NCI-H524 treated with DMSO at 0.1 percent for 48 hours (cell line): ENCODE data around the gene RBAK.
"Not testable (repeated sequence)": the region's sequence is repeated elsewhere in the genome, so short reads cannot be mapped to it uniquely, and the experiment has no call there.

ENCODE experiments used
- DNase-seq: peaks from one replicate; lab custom pipeline; 2025; lab: John Stamatoyannopoulos, UW

Gene RBAK

DNA sequence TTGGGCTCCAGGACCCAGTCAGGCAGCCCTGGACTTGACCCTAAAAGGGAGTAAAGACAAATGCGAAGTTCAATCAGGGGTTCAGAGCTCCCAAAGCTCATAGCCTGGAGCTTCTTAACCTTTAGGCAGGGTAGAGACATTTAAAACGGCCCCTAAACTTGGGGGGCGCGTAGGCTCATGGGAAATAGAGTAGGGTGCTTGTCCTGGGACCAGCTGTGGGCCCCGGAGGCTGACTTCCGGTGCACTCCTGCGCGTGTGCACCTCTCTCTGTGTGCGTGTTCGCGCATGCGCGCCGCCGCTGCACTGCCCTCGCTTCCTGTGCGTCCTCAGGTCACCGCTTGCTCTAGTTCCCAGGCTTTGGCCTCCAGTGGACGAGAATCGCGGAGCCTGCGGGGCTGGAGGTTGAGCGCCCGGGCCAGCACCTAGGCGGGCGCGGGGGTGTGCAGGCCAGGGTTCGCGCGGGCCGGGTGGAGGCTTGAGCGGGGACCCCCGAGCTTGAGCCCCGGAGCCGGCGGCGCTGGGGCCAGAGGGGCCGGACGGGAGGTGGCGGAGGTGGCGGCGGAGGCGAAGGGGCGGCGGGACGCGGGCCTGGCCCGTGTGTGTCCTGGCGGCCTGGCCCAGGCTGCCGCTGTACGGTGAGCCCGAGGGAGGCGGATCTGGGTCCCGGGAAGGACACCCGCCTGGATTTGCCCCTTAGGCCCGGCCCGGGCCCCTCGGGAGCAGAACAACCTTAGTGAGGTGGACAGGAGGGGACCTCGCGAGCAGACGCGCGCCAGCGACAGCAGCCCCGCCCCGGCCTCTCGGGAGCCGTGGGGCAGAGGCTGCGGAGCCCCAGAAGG is at the start of gene RBAK:
Gene RBAK, plus strand, starts transcription at position 303 of the 839 bp plus-strand sequence. CDS start 2,217 bp downstream, outside the sequence.
- DNase-seq = peak; percentile 60

DNA sequence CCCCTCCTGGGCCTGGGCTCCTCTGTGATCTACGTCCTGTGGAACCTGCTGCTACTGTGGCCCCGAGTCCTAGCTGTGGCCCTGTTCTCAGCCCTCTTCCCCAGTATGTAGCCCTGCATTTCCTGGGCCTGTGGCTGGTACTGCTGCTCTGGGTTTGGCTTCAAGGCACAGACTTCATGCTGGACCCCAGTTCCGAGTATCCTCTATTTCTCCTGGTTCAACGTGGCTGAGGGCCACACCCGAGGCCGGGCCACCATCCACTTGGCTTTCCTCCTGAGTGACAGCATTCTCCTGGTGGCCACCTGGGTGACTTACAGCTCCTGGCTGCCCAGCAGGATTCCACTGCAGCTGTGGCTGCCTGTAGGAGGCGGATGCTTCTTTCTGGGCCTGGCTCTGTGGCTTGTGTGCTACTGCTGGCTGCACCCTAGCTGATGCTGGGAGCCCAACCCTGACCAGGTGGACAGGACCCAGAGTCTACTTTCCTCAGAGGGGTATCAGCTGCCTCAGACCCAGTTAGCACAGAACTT is 48.9 kb upstream of the RBAK start:
- no peak for DNase-seq

DNA sequence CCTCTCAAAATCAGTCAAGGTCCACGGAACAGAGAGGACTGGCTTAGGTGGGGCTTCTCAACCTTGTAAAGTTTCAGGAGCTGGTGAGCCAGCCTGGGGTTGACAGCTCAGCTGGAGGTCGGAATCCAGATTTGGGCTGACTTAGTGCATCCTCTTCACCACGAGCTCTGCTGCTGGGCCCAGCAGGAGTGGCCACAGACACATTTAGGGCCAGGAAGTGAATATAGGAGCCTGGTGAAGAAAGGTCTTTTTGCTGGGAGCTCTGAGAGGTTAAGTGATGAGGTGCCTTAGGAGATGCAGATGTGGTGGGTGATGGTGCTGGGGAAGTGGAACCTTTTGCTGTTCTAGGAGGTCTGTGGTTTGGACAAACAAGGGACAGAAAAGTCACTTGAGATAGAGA is 47.4 kb upstream of the RBAK start:
- no peak for DNase-seq

DNA sequence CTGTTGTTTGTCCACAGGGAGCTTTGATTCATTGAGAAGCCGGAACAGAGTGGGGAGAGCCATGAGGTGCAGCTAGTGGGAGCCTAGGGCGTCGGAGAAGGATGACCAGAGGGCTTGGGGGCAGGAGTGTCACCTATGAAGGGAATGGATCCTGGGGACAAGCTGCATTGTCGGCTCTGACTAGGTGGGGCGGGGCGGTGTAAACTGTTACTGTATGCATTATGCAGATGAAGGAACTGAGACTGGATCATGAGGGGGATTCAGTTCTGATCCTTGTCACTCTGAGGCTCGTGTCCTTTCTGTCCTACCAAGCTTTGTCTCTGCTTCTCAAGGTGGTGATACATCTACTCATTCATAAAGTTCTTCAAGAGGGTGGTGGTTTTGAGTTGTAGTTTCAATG is 46.8 kb upstream of the RBAK start:
- no peak for DNase-seq

DNA sequence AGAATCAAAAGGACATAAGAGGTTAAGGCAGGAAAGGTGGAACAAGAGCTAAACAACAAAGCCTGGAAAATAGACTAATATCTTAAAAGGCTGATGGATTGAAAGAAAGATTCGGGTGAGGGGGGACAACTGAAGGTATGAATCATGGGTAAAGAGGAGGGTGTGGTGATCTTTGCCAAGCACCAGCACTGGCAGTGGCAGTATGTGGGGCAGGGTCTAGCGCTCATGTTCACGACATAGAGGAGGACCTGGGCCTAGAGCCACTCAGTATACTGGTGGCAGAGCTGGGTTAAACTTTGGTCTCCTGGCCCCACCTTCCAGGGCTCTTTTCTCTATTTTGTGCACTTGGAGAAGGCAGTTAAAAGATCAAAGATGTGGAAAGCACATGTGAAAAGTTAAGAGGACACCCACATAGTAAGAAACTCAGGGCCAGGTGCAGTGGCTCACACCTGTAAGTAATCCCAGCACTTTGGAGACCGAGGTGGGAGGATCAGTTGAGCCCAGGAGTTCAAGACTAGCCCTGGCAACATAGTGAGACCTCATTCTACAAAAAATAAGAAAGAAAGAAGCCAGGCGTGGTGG is 46.2 kb upstream of the RBAK start:
- no peak for DNase-seq

DNA sequence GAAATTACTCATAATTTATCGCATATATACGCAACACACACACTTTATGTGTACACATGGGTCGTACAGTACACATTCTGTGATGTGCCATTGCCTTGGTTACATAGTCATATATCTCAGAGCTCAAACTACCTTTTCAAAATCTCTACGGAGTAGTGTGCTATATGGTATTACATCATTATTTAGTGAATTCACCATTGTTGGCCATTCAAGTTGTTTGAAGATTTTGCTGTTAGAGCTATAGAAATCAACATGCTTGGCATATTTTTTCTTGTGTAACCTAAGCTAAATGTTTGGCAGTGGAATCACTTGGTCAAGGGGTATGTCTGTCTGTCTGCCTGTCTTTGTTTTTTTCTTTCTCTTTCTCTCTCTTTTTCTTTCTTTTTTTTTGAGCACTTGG is 44.7 kb upstream of the RBAK start:
- DNase-seq = no peak

DNA sequence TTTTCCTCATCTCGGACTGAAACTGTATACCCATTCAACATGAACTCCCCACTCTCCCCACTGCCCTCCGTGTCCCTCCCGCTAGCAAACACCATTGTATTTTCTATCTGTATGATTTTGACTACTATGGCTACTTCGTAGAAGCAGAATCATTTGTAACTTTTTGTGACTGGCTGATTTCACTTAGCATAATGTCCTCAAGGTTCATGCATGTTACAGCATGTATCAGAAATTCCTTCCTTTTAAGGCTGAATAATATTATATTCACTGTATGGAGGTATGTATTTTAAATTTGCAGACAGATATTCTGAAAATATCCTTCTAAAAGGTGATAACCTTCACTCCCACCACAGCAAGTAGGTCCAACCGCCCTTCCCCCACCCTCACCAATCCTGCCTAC is 43.7 kb upstream of the RBAK start:
- no peak for DNase-seq

DNA sequence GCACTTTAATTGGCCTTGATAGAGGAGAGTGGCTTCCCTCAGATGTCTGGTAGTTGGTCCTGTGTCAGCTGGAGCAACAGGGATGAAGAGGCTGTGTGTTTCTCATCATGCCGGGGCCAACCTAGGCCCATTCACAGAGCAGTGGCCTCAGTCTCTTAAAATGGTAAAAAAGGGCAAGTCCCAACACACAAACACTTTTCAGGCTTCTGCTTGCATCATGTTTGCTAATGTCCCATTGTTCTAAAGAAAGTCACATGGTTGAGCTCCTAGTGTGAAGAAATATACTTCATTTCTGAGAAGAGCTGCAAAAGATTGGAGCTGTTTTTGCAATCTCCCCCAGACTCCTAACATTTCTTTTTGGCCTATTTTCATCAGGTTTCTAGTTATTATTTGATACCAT is 40.6 kb upstream of the RBAK start:
- no peak for DNase-seq

DNA sequence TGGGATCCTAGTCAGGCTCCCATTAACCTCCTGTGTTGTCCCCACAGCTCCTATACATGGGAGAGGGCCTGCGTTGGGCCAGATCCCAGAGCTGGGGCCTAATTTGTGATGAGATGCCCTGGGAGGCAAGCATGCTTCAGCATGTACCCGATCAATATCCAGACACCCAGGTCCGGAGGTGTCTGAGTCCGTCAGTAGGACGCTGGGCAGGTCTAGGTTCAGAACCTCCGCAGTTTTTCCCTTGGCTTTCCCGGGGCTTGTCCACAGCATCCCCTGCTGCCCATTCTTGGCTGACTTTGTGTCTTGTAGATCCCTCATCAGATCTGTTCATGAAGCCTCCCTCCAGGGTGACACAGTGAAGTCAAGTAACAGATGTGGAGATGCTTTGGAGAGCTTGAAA is 32.7 kb upstream of the RBAK start:
- DNase-seq = no peak

DNA sequence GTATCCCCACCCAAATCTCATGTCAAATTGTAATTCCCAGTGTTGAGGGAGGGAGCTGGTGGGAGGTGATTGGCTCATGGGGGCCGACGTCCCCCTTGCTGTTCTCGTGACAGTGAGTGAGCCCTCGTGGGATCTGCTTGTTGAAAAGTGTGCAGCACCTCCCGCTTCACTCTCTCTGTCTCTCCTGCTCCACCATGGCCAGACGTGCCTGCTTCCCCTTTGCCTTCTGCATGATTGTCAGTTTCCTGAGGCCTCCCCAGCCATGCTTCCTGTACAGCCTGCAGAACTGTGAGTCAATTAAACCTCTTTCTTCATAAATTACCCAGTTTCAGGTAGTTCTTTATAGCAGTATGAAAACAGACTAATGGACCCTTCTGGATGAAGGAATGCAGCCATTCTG is 29.7 kb upstream of the RBAK start:
- not testable (repeated sequence) for DNase-seq

DNA sequence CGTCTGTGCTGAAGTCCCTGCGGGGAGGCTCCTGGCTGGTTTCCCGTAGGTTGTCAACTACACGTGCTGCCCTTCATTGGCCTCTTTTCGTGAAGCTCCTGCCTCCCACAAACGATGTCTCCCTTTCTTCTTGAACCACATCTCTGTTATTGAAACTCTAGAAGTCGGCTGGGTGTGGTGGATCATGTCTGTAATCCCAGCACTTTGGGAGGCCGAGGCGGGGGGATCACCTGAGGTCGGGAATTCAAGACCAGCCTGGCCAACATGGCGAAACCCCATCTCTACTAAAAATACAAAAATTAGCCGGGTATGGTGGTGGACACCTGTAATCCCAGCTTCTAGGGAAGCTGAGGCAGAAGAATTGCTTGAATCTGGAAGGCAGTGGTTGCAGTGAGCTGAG is 28.0 kb upstream of the RBAK start:
- DNase-seq = not testable (repeated sequence)

DNA sequence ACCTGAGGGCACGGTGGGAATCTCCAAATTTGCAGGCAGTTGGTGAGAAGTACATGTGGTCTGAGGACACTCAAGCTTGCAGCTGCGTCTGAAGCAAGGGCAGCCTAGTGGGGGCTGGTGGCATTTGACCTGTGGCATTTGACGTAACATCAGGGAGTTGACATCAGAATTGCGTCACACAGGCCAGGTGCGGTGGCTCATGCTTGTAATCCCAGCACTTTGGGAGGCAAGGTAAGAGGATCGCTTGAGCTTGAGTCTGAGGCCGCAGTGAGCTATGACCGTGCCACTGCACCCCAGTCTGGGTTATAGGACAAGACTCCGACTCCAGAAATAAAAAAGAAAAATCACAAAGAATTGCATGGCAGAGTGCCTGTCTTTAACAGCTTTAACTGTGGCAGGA is 25.6 kb upstream of the RBAK start:
- no peak for DNase-seq

DNA sequence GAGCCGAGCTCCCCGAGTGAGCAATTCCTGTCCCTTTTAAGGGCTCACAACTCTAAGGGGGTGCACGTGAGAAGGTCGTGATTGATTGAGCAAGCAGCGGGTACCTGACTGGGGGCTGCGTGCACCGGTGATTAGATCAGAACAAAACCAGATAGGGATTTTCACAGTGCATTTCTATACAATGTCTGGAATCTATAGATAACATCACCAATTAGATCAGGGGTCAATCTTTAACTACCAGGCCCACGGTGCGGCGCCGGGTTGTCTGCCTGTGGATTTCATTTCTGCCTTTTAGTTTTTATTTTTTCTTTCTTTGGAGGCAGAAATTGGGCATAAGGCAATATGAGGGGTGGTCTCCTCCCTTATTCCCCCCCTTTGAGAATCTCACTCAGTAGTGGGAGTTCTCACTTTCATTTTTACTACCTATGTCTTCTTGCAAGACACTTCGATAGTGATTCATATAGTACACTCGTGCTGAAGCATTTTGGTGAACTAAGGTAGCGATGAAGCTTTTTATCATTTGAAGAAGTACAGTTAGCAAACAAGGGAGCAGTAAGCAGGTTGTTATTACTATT is 24.6 kb upstream of the RBAK start:
- DNase-seq = not testable (repeated sequence)

DNA sequence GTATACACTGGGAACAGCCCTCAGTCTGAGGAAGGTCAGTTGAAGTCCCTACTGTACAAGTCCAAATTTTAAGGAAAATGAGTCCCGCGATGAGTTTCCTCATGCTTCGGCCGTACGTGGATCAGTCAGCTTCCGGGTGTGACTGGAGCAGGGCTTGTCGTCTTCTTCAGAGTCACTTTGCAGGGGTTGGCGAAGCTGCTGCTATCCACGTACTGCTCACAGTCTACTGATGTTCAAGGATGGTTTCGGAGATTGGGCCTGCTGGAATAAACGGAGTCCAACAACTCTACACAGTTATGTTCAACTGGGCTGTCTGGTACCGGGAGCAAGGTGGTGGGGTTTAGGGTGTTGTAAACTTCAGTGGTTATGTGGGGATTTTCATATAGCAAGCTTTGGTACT is 22.0 kb upstream of the RBAK start:
- not testable (repeated sequence) for DNase-seq

DNA sequence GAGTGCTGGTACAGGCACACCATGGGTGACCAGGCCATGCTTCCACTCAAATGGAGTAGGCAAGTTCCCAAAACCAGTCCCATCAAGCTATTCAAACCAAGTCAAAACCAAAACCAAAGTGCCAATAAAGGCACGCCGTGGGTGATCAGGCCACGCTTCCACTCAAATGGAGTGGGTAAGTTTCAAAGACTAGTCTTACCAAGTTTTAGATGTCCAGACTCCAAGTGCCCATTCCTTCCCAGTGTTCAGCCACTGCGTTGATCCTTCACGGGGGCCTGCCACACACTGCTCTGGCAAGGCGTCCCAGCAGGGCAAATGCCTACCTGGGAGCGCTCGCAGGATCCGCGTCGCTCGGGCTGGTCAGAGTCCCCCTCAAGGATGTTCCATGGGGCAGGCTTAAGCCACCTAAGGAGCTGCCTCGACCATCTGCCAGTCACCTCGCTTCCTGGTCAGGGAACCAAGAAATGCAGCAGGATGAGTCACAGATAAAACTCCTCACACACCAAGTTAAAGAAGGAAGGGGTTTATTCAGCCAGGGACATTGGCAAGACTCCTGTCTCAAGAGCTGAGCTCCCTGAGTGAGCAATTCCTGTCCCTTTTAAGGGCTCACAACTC is 17.8 kb upstream of the RBAK start:
- not testable (repeated sequence) for DNase-seq

DNA sequence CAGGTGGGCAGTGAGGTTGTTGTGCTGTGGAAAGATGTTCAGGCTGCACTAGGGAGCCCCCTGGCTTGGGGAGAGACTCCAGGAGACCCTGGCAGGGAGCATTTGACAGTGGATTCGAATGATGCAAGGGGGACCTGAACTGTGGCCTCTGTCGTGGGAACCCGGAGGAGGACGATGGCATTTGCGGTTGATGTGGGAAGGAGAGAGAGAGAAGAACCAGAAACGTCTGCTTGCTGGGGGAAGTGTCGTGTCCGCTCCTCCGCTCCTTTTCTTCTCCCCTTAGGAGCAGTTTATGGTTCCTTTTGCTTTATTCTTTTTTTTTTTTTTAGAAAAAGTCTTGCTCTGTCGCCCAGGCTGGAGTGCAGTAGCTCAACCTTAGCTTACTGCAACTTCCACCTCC is 12.5 kb upstream of the RBAK start:
- DNase-seq = not testable (repeated sequence)

DNA sequence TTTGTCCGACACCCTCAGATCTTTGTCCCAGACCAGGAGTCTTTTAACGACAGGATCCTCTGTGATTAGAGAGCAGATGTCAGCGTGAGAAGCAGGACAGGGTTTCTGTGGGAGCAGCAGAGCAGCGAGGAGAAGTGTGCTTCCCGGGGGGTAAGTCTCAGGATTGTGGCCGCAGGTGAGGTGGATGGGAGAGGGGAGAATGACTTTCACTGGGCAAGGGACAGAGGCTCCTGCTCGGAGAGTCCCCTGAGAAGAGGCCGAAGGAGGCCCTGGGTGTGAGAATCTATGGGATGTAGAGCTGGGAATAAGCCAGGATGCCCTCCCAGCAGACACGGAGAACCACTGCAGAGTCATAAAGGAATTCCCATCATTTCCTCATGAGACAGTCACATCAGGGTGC is 10.4 kb upstream of the RBAK start:
- no peak for DNase-seq

DNA sequence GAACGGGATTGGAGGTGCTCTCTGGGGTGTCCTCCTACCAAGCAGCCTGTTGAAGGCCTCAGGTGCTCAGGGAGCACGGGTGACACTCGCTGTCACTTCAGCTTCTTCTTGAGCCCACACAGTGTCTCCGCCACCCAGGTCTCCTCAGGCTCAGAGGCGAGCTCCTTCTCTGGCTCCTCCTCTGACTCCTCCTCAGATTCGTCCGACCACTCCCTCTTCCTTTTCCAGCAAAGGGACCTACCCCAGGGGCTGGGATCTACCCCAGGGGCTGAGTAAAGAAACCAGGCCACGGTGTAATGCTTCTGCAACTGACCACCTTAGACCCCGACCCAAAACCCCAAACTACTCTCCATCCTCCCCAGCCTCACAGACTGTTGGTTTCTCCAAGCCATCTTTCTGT is 9.2 kb upstream of the RBAK start:
- no peak for DNase-seq

DNA sequence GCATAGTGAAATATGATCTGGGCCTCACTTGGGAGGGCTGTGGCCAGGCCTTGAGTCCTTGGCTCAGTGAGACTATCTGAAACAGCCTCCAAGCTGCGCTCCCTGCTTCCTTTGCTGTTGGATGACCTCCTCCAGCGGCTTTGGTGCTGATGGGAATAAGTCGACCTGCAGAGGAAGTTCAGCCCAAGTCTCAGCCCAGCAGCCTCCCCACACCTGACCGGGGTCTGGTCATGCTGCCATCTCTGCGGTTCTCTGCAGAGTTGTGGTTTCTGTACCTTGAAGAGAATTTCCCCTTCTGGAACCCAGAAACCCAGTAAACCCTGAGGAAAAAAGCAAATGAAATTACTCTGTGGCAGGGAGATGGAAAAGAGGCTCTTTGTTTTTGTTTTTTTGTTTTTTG is 4.6 kb upstream of the RBAK start:
- no peak for DNase-seq

DNA sequence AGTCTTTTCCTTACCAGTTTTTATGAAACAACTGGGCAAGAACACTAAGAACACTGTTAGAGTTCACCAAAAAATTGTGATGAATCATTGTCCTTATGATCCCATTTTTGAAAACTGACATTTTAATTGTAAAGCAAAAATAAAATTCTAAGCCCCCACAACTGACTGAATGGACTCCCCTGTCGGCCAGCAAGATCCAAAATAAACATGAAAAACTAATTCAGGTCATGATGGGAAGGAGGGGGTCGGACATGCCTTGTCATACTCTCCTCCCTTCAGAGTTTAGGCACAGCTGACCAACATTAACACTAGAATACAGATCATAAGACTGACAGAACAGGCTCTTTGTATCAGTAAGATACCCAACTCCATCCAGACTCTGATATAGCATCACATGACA is 2.0 kb upstream of the RBAK start:
- DNase-seq = no peak

DNA sequence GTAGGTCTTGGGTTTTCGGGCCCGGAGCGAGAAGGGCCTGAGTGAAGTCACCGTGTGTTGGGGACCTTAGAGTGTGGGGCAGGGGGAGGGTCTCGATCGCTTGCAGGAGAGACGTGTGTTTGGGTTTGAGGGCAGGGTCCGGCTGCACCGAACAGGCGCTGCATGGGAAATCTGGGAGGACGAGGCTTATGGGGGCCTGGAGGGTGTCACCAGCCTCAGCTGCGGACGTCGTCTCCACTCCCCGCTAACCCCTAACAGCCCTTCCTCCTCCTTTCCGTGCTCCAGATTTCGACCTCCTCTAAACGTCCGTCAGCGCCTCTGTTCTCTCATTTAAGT is 705 bp downstream of the RBAK start:
- not testable (repeated sequence) for DNase-seq

DNA sequence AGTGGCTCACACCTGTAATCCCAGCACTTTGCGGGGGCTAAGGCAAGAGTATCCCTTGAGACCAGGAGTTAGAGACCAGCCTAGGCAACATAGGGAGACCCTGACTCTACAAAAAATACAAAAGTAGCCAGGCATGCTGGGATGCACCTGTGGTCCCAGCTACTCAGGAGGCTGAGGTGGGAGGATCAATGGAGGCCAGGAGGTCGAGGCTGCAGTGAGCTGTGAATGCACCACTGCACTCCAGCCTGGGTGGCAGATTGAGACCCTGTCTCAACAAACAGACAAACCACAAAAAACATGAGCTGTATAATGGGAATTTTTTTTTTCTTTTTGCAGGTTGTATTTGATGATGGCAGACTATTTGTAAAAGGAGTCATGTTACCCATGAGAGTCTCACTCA is 1.5 kb downstream of the RBAK start:
- DNase-seq = not testable (repeated sequence)

DNA sequence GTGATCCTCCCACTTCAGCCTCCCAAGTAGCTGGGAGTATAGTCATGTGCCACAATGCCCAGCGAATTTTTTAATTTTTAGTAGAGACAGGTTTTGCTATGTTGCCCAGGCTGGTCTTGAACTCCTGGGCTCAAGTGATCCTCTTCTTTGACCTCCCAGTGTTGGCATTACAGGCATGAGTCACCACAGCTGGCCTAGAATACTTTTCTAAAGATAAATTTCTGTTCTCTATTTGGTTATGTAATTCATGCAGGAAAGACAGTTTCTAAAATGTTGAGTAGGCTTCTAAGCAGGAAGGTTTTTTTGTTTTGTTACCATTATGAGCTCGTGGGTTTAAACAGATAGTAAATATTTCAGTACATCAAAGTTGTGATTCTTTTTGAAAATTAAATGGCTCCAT is 5.0 kb downstream of the RBAK start:
- DNase-seq = no peak
